Lower leg skin (tissue), 3 donors: ENCODE data around the gene RETREG3.

Experiments used
- CTCF ChIP-seq, 3 donors: fragments of 450-650 bp; IDR thresholded peaks; one replicate each; pipeline ENCODE4 v1.5.1; 2016; ENCODE audit warnings: antibody characterized with exemption in 3 of 3, mild to moderate bottlenecking in 3 of 3, moderate library complexity in 2 of 3
- POLR2A ChIP-seq, 2 donors: fragments of 450-650 bp; IDR thresholded peaks; one replicate each; pipeline ENCODE4 v1.6.1; 2016 to 2017; ENCODE audit warnings: antibody characterized with exemption in 2 of 2, mild to moderate bottlenecking in 1 of 2, moderate library complexity in 1 of 2

- TF ChIP-seq CTCF (IDR thresholded peaks at IDR 0.05) = no peak
- no peak for TF ChIP-seq POLR2A (IDR thresholded peaks at IDR 0.05)
Observed at GRCh38 chr17:42535155-42536047, 73.8 kb downstream of the RETREG3 start.
